ENCODE data around the gene OR1J4.

- TF ChIP-seq EZH2phosphoT487 (IDR thresholded peaks at IDR 0.05; ENCODE audit: insufficient read depth, low read depth) (no peak), EZH2 (IDR thresholded peaks at IDR 0.05; ENCODE audit: insufficient read depth, poor library complexity, severe bottlenecking) (no peak)
Measured at GRCh38 chr9:122506964-122507363, 12.0 kb upstream of the OR1J4 start.
